Gastroesophageal sphincter (tissue), 3 donors: Measurements from ENCODE around the gene RIC3.

Source experiments
- EP300 ChIP-seq: sonication (generic); formaldehyde crosslinking; IDR thresholded peaks from one replicate; pipeline ENCODE4 v1.6.1; 2017; ENCODE audit warnings: antibody characterized with exemption, mild to moderate bottlenecking
- POLR2A ChIP-seq, 2 donors: fragments of 450-650 bp; IDR thresholded peaks; one replicate each; pipeline ENCODE4 v1.6.1; 2017; ENCODE audit warnings: antibody characterized with exemption in 2 of 2, mild to moderate bottlenecking in 2 of 2, moderate library complexity in 1 of 2
- TF ChIP-seq, protein P1 (sequence below), 4 experiments: fragments of 200-600 bp in 2 of 4; fragments of 450-650 bp in 2 of 4; sonication (generic) in 1 of 4; IDR thresholded peaks; one replicate each; pipeline ENCODE4 v1.5.1; 2017 to 2019; ENCODE audit warnings: antibody characterized with exemption in 4 of 4, mild to moderate bottlenecking in 2 of 4, moderate library complexity in 2 of 4

- TF ChIP-seq, protein P1, sequence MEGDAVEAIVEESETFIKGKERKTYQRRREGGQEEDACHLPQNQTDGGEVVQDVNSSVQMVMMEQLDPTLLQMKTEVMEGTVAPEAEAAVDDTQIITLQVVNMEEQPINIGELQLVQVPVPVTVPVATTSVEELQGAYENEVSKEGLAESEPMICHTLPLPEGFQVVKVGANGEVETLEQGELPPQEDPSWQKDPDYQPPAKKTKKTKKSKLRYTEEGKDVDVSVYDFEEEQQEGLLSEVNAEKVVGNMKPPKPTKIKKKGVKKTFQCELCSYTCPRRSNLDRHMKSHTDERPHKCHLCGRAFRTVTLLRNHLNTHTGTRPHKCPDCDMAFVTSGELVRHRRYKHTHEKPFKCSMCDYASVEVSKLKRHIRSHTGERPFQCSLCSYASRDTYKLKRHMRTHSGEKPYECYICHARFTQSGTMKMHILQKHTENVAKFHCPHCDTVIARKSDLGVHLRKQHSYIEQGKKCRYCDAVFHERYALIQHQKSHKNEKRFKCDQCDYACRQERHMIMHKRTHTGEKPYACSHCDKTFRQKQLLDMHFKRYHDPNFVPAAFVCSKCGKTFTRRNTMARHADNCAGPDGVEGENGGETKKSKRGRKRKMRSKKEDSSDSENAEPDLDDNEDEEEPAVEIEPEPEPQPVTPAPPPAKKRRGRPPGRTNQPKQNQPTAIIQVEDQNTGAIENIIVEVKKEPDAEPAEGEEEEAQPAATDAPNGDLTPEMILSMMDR (IDR thresholded peaks at IDR 0.05) = no peak
- TF ChIP-seq POLR2A (IDR thresholded peaks at IDR 0.05) (no peak), EP300 (no peak)
Measured at GRCh38 chr11:8106679-8107078, 62.1 kb downstream of the RIC3 start.
